Spinal cord (tissue), 10 donors: ENCODE measurements around the gene CACNB3. TPM values are rescaled to one million over a fixed set of nuclear protein-coding genes. Genes with fewer than 3 reads are reported as not detected.
"Not testable (repeated sequence)": the region's sequence is repeated elsewhere in the genome, so short reads cannot be mapped to it uniquely, and the experiment has no call there.

ENCODE experiments used
- DNase-seq, 6 donors: peaks; one replicate each; pipeline versions ENCODE4 v3.0.0 to v3.0.0-alpha.2; 2013 to 2015; ENCODE audit warnings: low spot score in 6 of 6, low read depth in 4 of 6
- H3K27ac ChIP-seq: one replicate; pipeline ENCODE4 v1.5.1; 2013; ENCODE audit warnings: low read depth, low read length, control low read depth
- H3K27me3 ChIP-seq: one replicate; pipeline ENCODE4 v1.6.1; 2013; ENCODE audit warnings: low read length; ENCODE audit not compliant: control insufficient read depth, insufficient read depth
- H3K36me3 ChIP-seq: one replicate; pipeline ENCODE4 v1.6.1; 2013; ENCODE audit warnings: low read length; ENCODE audit not compliant: control insufficient read depth, insufficient read depth
- H3K4me1 ChIP-seq: one replicate; pipeline ENCODE4 v1.6.1; 2013; ENCODE audit warnings: low read length; ENCODE audit not compliant: control insufficient read depth, insufficient read depth
- H3K4me3 ChIP-seq: one replicate; pipeline ENCODE4 v1.5.1; 2013; ENCODE audit warnings: low read depth, low read length, control low read depth
- H3K9me3 ChIP-seq: one replicate; pipeline ENCODE4 v1.6.1; 2013; ENCODE audit warnings: low read length; ENCODE audit not compliant: control insufficient read depth, insufficient read depth
- WGBS: methylation state at CpG from one replicate; pipeline ENCODE4 v1.1.5; 2013; ENCODE audit warnings: missing lambda C conversion rate; ENCODE audit not compliant: insufficient coverage; 5-methylcytosine and 5-hydroxymethylcytosine counted together
- polyA plus RNA-seq, 2 donors: library from polyadenylated mRNA; unstranded; fragments of 120-200 nt; gene quantifications; one replicate each; pipeline ENCODE4 v1.2.1, GENCODE V29; 2013; ENCODE audit not compliant: insufficient read length in 2 of 2
- total RNA-seq, 2 donors: library from RNA; depleted of rRNA in 1 of 2; stranded (reverse); fragments of 120-200 nt in 1 of 2; fragments of >200 nt in 1 of 2; gene quantifications; one replicate each; pipeline versions ENCODE4 v1.2.3 to v1.2.4, GENCODE V29; 2013 to 2014
- donor health status: healthy.

Gene CACNB3
- total and polyA plus RNA-seq, 4 donors, result 24.0 to 89.6 (median 55.4) TPM

DNA sequence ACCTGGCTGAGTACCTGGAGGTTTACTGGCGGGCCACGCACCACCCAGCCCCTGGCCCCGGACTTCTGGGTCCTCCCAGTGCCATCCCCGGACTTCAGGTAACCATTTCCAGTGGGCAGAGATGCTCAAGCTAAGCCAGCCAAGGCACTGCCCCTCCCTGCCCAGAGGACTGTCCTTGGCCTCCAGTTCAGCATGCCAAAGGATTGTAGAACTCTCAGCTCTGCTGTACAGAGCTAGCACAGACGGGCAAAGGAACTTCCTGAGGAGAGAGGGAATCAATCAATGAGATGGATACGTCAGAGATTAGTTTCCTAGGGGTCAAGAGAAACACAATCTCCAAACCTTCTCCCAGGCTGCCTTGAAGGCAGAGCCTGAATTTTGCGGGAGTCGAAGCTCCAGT lies 8.7 kb downstream of the CACNB3 start:
- Histone ChIP-seq H3K4me1 (no peaks in the 10 kb centered on the region), H3K4me3 (no peak overlapping the region), H3K27ac (no peak overlapping the region), H3K36me3 (peaks cover 89% of the 10 kb centered on the region), H3K9me3 (no peaks in the 10 kb centered on the region), H3K27me3 (no peaks in the 10 kb centered on the region)
- WGBS, result 78% methylated on average over 5 of the region's 8 CpGs
- no peak for DNase-seq

DNA sequence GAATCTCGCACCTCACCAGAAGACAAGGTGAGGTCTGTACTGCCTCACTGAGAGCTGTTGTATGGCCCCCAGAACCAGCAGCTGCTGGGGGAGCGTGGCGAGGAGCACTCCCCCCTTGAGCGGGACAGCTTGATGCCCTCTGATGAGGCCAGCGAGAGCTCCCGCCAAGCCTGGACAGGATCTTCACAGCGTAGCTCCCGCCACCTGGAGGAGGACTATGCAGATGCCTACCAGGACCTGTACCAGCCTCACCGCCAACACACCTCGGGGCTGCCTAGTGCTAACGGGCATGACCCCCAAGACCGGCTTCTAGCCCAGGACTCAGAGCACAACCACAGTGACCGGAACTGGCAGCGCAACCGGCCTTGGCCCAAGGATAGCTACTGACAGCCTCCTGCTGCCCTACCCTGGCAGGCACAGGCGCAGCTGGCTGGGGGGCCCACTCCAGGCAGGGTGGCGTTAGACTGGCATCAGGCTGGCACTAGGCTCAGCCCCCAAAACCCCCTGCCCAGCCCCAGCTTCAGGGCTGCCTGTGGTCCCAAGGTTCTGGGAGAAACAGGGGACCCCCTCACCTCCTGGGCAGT lies 9.3 kb downstream of the CACNB3 start:
- 89% methylated on average over 16 of the region's 17 CpGs for WGBS
- H3K36me3 ChIP-seq, result peaks cover 95% of the 10 kb centered on the region
- H3K4me1 ChIP-seq, result no peaks in the 10 kb centered on the region
- H3K27me3 ChIP-seq, result no peaks in the 10 kb centered on the region
- no peaks in the 10 kb centered on the region for H3K9me3 ChIP-seq
- no peak overlapping the region for H3K4me3 ChIP-seq
- no peak for DNase-seq
- no peak overlapping the region for H3K27ac ChIP-seq

GRCh38 chr12:48828293-48828692 lies 10.0 kb downstream of the CACNB3 start:
- Histone ChIP-seq H3K27ac (no peak overlapping the region), H3K36me3 (peaks cover 97% of the 10 kb centered on the region), H3K4me3 (no peak overlapping the region), H3K4me1 (no peaks in the 10 kb centered on the region), H3K9me3 (no peaks in the 10 kb centered on the region), H3K27me3 (no peaks in the 10 kb centered on the region)
- 86% methylated on average over 2 of the region's 2 CpGs for WGBS
- no peak for DNase-seq

DNA sequence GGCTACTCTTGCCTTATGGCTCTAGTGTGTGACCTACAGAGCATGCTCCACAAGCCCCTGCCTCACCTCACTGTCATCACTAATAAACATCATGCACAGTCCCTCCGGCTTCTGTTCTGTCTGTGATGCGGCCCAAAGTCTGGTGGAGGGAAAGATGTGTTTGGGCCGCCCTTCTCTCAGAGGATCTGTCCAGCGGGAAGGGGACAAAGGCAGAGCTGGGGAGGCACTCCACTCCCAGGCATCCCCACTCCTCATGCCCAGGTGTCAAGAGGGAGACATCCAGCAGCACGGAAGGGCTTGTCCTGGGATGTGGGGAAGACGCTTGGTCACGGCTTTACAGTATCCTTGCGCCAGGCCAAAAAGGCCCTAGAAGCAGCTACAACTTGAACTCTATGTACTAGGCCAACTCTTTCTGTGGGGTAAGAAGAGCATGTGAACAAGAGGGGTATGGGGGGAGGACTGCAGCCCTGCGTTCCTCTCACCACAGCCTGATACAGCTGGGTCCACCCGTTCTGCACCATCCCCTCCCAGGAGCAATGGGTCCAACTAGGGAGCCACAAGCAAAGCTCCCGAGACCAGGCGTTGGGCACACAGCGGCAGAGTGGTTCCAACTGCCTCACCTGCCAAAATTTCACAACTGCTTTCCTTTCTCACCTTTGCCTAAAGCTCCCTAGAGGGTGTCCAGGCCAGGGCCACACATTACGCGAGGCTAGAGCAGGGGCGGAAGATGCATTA lies 10.7 kb downstream of the CACNB3 start:
- Histone ChIP-seq H3K27me3 (no peaks in the 10 kb centered on the region), H3K9me3 (no peaks in the 10 kb centered on the region), H3K27ac (no peak overlapping the region), H3K4me1 (no peaks in the 10 kb centered on the region), H3K36me3 (peaks cover 94% of the 10 kb centered on the region), H3K4me3 (no peak overlapping the region)
- DNase-seq, result no peak
- WGBS, result 89% methylated on average over 10 of the region's 16 CpGs

- Histone ChIP-seq H3K9me3 (no peaks in the 10 kb centered on the region), H3K4me3 (no peak overlapping the region), H3K4me1 (no peaks in the 10 kb centered on the region), H3K27ac (no peak overlapping the region), H3K27me3 (no peaks in the 10 kb centered on the region), H3K36me3 (peaks cover 94% of the 10 kb centered on the region)
- WGBS, result 86% methylated on average over 4 of the region's 6 CpGs
- DNase-seq, result no peak
These were observed 13.0 kb downstream of the CACNB3 start for GRCh38 chr12:48831257-48831656.

GRCh38 chr12:48832321-48833060 lies 14.2 kb downstream of the CACNB3 start:
- no peak for DNase-seq
- H3K36me3 ChIP-seq, result peaks cover 93% of the 10 kb centered on the region
- no peak overlapping the region for H3K27ac ChIP-seq
- H3K4me1 ChIP-seq, result no peaks in the 10 kb centered on the region
- H3K27me3 ChIP-seq, result no peaks in the 10 kb centered on the region
- H3K4me3 ChIP-seq, result no peak overlapping the region
- H3K9me3 ChIP-seq, result no peaks in the 10 kb centered on the region
- 98% methylated on average over 12 of the region's 12 CpGs for whole genome bisulfite sequencing

GRCh38 chr12:48838048-48838447 lies 19.8 kb downstream of the CACNB3 start:
- no peak for DNase-seq
- Histone ChIP-seq H3K27ac (no peak overlapping the region), H3K27me3 (no peaks in the 10 kb centered on the region), H3K36me3 (peaks cover 74% of the 10 kb centered on the region), H3K4me1 (no peaks in the 10 kb centered on the region), H3K4me3 (no peak overlapping the region), H3K9me3 (no peaks in the 10 kb centered on the region)
- WGBS, result 80% methylated on average over 1 of the region's 4 CpGs

GRCh38 chr12:48842021-48842420 lies 23.7 kb downstream of the CACNB3 start:
- WGBS, result 100% methylated on average over 3 of the region's 29 CpGs
- DNase-seq, H3K4me3 ChIP-seq, H3K27me3 ChIP-seq, H3K4me1 ChIP-seq, H3K9me3 ChIP-seq, H3K27ac ChIP-seq: not testable (repeated sequence)
- peaks cover 68% of the 10 kb centered on the region for H3K36me3 ChIP-seq

DNA sequence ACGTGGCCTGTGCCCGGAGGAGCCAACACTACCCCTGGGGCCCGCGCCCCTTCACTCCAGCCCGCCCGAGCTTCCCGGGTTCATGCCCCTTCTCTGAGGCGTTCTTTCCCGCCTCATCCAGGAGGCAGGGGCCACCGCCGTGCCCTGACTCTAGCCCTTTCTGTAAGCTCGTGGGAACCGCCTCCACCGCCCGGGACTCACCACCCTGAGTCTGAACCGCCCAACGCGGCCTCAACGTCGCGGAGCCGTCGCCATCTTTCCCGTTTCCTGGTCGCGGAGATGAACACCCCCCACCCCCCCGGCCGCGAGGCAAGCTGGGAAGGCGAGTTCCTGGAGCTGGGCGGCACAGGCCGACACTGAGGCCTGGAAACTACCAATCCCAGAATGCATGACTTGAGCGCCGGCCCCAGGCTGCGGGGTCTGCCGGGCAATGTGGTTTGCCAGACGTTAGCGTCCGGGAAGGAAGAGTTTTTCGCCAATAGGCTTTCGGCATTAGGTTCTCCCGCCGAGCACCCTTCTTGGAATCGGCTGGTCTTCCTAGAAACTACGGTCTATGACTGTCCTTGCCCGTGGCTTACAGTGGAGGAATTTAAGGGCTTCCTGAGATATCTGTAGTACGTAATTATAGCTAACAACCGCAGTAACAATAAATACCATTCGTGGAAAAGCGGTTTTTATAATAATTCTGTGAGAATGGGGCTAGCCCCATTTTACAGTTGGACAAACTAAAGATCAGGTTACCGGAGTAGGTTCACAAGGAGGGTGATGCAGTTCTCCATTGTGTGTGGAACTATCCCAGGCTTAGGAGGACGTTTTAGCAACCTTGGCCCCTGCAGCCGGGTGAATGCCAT lies 33.8 kb downstream of the CACNB3 start, which contains the start of gene DDX23:
Gene DDX23, minus strand, starts transcription at position 281 of the 851 bp plus-strand sequence. CDS start 6,381 bp downstream, outside the sequence.
- Histone ChIP-seq H3K27ac (peak within 1 kb of the TSS; percentile 73), H3K9me3 (no peaks in the 10 kb centered on the region), H3K27me3 (no peaks in the 10 kb centered on the region), H3K36me3 (peaks cover 29% of the 10 kb centered on the region), H3K4me3 (peak within 1 kb of the TSS; percentile 91), H3K4me1 (peaks cover 9% of the 10 kb centered on the region)
- peak; percentile 88 to 99 (median 95) for DNase-seq
- 0% methylated on average over 40 of the region's 53 CpGs for WGBS
